Stimulated activated CD8-positive, alpha-beta memory T cell treated with anti-CD3 and anti-CD28 coated beads, Interleukin-15, amount 100 ng/mL, for 1 hour (primary cell): ENCODE data around the gene S100A1.
"Not testable (repeated sequence)": the region's sequence is repeated elsewhere in the genome, so short reads cannot be mapped to it uniquely, and the experiment has no call there.

Experiments
- DNase-seq: peaks from one replicate; pipeline ENCODE4 v3.0.0-alpha.2; 2020; ENCODE audit warnings: low read depth

The S100A1 gene

DNA sequence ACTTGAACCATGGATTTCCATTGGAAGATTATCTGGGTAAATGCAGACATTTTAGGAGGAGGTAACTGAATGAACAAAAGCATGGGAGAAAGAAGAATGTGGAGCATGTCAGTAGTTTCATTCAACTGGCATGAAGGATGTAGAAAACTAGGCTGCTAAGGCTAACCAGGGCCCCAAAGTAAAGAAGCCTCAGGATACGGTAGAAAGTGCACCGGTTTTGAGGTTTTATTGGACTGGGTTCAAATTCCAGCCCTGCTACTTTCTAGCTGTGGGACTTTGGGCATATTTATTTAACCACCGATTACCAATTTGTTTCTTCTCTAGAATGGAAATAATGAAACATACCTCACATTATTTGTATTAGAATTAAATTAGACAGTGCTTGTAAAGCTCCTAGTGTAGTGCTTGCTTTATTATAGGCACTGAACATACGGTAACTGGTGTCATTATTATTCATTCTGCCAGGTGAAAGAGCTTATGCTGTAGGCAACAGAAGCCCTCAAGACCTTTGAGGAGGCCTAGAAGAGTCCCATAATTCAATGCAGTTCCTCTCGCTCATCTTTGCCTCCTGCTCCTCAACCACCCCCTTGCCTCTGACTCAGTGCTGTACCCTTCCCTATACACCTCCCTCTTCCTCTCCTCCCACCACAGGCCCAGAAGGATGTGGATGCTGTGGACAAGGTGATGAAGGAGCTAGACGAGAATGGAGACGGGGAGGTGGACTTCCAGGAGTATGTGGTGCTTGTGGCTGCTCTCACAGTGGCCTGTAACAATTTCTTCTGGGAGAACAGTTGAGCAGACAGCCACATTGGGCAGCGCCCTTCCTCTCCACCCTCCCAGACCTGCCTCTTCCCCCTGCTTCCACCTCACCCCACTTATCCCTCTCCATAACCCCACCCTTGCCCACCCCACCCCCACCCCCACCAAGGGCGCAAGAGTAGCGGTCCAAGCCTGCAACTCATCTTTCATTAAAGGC, 3.1 kb downstream of the S100A1 start:
- no peak for DNase-seq

DNA sequence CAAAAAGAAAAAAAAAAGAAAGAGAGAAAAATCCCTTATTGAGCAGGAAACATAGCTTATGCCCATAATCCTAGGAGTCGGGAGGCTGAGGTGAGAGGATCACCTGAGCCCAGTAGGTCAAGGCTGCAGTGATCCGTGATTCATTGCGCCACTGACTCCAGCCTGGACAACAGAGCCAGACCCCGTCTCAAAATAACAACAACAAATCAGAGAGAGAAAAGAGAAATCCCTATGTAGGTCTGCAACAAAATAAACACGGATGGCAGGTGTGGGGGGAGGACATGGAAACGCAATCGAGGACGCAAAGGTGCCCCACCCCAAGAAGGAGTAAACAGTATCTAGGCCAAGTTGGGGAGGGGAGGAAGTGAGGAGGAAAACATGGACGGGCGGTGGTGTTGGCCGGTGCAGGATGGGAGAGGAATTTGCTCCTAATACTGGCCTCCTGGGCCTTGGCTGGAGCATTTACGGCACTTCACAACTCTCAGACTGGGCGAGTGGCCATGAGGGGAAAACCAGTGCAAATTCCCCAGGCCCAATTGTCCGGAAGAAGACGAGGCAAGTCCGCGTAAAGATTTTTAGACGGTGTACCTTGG, 5.0 kb downstream of the S100A1 start:
- DNase-seq: no peak

DNA sequence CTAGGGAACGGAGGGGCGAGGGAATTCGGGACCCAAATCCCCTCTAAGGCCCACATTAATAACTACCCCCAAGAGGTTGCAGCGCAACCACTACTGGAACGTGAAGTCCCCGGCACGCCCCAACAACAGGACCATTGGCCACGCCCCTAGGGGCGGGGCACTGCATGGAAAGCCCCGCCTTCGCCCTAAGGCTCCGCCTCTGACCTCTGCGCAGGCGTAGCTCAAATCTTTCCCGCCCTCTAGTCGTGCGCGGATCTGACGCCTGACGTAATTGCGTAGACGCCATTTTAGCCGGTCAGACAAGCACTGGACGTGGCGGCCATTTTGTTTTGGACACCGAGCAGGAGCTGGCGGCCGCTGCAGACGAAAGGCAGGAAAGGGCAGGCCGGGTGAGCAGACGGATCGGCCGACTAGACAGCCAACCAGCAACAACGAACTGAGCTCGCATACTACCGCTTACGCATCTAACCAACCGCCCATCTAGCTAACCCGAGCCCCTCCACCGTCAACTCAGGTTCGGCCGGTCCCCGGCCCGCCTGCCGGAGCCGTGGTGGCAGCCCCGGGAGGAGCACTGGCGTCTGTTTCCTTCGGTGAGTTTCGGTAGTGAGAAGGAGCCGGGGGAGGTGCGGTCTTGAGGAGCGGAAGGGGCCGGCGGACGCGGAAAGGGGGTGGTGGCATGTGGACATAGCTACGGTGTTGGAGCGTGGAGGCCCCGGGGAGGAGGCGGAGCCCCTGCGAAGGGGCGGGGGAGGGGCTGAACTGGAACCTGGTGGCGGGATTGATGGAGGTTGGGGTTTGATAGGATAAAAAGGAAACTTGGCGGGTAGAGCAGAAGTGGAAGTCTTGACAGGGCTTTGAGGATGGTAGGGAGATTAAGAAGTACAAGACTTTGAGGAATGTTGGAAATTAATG, 5.8 kb downstream of the S100A1 start, which contains the start of gene CHTOP:
Gene CHTOP, plus strand, starts transcription at position 313 of the 912 bp plus-strand sequence. CDS start 2,523 bp downstream, outside the sequence.
- peak; percentile 93 for DNase-seq

DNA sequence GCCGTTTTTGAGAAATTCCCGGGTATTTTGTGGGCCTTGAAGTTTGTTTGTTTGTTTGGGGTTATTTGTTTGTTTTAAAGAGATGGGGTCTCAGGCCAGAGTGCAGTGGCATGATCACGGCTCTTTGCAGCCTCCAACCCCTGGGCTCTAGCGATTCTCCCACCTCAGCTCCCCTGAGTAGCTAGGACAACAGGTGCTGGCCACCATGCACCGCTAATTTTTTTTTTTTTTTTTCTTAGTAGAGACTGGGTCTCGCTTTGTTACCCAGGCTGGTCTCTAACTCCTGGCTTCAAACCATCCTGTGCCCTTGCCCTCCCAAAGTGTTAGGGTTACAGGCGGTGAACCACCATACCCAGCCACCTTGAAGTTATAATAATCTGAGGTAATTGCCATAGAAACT, 7.6 kb downstream of the S100A1 start:
- no peak for DNase-seq

DNA sequence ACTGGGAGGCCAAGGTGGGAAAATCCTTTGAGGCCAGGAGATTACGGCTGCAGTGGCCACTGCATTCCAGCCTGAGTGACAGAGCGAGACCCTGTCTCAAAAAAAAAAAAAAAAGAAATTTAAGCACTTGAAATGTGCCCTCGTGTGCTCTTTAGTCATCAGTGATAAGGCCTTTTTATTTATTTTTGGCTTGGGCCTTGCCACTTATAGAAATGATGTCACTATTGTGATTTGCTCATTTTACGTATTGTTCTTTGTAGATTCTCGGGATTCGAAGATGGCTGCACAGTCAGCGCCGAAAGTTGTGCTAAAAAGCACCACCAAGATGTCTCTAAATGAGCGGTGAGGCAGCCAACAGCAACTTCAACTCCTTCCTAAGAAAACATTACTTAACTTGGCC, 8.1 kb downstream of the S100A1 start:
- DNase-seq: no peak

DNA sequence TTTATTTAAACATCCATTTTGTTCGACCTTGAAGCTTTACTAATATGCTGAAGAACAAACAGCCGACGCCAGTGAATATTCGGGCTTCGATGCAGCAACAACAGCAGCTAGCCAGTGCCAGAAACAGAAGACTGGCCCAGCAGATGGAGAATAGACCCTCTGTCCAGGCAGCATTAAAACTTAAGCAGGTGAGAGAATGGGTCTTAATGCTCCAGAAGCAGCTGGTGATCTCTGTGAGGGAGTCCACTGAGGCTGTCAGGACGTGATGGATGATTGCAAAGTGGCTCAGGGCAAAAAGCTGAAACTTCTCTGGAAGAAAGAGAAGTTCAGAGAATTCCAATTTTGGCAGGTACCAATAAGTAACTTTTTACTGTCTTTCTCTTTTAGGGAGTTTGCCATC, 10.0 kb downstream of the S100A1 start:
- no peak for DNase-seq

DNA sequence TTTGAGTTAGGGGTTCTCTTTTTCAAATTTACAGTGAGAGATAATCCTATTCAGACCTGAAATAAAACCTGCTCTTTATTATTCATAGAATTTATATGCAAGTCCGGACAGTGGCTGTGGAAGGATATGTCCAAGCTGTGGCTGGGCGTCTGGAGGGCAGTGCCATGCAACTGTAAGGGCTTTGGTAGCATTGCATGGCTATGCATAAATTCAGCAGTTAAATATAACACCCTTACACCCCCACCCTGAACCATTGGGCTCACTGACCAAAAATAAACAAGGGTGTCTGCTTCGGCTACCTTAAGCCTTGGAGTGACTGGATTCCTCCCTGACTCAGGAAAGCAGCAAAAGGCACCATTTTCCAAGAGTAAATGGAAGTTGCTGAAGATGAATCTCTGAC, 11.0 kb downstream of the S100A1 start:
- DNase-seq: no peak

DNA sequence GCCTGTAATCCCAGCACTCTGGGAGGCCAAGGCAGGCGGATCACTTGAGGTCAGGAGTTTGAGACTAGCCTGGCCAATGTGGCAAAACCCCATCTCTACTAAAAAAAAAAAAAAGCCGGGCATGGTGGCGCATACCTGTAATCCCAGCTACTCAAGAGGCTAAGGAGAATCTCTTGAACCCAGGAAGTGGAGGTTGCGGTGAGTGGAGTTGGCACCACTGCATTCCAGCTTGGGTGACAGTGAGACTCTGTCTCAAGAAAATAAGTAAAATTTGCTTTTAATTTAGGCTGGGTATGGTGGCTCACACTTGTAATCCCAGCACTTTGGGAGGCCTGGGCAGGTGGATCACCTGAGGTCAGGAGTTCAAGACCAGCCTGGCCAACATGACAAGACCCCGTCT, 12.0 kb downstream of the S100A1 start:
- not testable (repeated sequence) for DNase-seq

DNA sequence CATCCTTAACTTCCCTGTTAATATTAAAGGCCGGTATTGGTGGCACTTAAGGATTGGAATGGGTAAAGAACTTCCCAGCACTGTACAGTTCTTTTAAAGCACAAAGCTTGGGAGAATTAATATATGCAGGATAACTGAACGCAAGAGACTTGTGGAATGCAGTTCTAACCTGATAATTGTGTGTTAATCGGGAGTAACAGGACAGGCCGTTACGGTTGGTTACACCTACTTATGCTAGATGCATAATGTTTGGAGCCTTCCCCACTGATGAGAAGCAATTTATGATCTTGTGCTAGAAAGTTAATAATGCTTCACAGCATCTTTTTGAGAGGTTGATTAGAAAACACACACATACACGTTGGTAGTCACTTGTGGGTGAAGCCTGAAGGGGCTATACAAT, 12.6 kb downstream of the S100A1 start:
- DNase-seq: no peak

DNA sequence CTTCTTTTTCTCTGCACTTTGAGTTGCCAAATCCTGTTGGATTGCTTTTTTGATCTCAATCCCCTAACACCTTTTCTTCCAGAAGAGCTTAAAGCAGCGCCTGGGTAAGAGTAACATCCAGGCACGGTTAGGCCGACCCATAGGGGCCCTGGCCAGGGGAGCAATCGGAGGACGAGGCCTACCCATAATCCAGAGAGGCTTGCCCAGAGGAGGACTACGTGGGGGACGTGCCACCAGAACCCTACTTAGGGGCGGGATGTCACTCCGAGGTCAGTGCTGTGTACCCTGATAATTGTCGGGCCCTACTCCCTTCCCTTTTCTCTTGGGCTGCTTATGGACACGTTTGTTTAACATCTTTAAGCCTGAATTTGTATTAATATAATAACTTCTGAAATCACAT, 13.9 kb downstream of the S100A1 start:
- no peak for DNase-seq

DNA sequence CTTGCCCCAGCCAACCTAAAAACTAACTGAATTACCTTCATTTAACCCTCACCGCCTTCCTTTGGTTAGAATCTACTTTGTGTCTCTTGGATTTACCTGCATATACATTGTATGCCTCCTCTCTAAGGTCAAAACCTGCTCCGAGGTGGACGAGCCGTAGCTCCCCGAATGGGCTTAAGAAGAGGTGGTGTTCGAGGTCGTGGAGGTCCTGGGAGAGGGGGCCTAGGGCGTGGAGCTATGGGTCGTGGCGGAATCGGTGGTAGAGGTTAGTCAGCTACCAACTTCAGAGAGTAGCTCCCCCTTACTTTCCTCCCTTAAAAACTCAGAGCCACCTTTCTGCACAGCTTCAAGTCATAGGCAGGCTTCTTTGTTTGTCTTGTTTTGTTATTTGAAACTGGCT, 14.9 kb downstream of the S100A1 start:
- no peak for DNase-seq

DNA sequence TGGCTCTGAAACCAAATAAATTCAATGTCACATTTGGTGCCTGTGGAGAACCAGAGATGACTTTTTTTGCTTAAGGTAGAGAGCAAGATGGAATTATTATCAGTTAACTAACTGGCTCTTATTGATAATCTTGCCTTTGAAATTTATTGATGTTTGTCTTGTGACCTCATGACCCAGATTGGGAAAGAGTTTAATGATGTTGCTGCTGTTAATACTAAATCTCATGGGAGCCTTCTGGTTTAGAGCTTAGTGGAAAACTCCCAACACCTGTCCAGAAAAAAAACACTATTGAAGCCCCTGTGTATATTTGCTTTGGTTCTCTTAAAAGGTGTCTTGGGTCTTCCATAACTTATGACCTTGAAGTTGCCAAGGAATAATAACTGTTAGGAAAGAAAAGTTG, 15.6 kb downstream of the S100A1 start:
- no peak for DNase-seq

DNA sequence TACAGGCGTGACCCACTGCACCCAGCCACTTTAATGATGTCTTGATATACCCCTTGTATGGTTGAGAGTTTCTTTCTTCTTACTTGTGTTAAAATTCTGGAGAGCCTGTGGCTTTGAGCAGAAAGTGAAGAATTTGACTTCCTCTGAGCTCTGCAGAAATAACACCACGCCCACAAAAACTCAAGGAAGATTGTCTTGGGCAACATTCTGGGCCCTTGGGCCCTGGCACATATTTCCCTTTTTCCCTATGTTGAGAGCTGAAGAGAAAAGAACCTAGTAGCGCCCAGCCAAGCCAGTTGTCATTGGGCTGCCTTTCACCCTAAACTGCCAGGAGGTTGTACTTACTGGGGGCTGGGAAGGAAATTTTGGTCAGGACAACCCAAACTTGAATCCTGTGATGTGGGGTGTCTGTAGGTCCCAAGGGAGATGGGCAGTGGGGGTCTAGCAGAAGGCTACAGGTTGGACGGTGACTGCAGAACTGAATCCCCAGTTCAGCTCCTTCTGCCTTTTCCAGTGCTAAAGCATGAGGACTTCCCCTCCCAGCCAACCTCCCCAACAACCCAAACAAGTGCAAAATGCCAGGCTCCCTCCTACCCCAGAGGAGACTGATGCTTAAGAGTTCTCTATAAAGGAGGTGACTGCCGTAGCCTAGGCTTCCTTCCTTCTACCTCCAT, 18.6 kb downstream of the S100A1 start:
- no peak for DNase-seq

DNA sequence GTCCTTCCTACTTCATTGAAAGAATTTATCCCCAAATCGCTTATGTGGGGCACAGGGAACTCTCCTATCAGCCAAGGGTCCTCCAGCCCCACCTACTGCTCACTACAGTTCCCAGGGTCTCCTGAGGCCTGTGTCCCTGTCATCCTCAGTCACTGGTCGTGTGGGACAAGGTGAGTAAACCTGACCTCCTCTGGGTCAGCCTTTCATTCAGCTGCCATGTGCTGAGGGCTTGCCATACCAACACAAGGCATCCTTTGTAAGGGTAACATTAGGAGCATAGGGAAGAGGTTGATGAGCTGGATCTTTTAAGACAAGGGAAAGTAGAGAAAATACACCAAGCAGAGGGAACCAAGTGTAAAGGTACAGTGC, 19.1 kb downstream of the S100A1 start:
- DNase-seq: no peak

DNA sequence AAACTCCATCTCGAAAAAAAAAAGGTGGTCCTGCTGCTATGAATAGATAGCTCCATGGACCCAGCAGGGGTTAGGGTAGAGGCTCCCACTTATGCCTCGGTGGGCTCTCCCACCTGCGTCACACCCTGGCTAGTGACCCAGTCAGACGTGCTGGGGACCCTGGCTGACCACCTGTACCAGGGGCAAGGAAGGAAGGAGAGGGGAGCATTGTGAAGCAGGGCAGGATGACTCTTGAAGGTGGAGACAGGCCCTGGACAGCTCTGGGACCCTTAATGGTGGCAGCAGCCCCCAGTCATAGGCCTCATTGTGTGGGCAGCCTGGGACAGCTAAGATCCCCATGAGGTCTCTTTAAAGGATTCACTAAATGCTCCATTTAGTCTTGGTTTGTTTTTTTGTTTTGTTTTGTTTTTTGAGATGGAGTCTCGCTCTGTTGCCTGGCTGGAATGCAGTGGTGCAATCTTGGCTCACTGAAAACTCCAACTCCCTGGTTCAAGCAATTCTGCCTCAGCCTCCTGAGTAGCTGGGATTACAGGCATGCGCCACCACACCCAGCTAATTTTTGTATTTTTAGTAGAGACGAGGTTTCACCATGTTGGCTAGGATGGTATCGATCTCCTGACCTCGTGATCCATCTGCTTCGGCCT, 19.9 kb downstream of the S100A1 start:
- no peak for DNase-seq

DNA sequence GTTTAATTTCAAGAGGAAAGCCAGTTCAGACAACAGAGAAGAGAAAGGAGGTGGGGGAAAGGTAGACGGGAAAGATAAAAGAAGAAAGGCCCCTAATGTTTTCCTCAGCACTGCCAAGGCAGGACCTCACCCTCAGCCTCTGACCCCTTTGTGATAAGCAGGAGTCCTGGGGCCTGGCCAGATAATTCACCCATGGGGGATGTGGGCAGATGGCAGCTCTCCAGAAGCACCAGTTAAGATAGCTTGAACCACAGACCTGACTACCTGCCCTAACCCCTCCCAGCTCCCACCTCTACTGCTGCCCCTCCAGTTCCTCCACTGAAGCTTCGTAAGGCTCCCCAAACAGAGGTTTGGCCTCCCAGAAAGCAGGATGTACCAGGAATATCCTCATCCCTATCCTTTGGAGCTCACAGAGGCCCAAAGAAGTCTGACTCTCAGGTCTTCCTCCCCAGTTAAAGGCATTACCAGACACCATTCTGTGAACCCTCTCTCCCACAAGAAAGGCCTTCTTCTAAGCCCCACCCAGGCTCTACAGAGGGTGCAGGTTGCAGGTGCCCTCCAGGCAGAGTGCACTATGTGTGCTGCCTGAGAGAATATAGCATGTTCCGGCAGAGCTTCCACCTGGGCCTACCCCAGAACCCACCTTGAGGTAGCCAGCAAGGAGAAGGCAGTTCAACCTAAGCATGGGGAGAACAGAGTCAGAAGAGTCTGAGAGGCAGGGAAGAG, 21.1 kb downstream of the S100A1 start:
- DNase-seq: no peak

DNA sequence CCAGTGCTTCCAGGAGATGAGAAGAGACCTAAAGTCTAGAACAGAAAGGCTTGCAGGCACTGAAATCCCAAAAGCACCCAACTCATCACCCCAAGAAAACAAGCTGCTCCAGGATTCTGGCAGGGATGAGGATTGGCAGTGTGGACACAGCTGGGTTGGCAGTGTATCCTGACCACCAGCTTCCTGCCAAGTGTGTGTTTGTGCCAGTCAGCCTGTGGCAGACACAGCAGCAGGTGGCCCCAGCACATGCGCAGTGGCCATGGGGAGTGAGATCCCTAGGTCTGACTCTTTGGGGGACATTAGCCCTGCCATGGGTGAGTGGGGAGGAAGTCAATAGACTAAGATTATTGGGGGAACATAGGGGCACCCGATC, 21.6 kb downstream of the S100A1 start:
- no peak for DNase-seq

DNA sequence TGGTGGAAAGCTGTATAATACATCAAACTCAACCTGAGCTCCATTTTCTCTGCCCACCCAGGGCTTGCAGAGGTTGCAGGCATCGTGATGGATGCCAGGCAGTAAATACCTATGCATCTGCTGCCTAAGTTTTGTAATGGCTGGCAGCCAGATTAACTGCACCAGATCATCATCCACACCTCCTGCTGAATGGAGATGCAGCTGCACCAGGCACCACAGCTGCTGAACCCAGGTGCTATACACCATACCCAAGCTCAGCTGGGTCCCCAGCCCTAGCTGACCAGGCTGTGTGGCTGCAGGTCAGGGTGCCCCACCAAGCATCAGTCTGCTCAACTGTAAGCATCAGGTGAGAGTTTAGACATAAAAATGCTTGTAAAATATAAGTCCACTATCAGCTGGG, 23.5 kb downstream of the S100A1 start:
- no peak for DNase-seq

DNA sequence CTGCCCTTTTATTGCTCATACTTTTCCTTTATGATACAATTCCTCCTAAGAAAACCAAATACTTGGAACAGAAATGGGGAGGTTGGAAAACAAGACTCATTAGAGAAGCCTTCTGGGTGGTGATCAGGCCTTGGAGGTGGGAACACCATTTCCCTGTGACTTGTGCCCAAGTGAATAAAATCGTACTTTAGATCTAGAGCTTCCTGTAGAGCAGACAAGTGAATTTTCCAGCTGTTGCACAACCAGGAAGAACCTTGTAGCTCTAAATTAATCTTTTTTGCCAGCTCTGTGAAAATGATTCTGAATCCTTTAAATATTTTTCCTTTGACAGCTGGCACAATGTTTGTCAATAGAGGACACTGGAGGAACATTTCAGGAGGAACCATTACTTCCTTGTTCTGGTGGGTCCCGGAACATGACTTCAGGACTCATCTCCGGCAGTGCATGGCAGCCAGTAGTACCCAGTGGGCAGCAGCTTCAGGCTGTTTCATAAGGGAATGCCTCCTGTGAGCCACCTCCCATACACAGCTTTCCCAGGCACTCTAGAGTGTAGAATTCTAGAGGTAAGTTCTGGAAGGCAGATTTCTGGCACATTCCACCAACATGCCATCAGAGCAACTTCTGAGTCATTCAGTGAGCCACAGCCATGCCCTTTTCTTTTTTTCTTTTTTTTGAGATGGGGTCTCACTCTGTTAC, 24.7 kb downstream of the S100A1 start:
- no peak for DNase-seq

DNA sequence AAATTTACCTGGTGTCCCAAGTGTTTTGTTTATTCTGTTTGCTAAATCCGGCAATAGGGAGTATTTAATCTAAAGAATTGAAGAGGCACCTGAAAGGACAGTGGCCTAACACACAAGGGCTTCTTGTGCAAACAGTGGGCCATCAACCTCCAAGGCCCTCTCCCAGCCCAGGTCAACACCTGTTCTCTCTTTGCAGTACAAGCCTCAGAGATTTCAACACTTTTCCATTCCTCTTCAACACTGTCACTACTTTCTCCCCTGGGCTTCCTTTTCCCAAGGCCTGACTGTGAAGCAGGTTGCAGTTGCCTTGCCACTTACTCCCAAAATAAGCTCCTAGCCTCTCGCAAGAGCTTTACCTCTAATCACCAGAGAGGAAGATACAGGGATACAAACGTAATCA, 27.1 kb downstream of the S100A1 start:
- DNase-seq: no peak
